Measurements from ENCODE around the gene UBQLN1.

The UBQLN1 gene

DNA sequence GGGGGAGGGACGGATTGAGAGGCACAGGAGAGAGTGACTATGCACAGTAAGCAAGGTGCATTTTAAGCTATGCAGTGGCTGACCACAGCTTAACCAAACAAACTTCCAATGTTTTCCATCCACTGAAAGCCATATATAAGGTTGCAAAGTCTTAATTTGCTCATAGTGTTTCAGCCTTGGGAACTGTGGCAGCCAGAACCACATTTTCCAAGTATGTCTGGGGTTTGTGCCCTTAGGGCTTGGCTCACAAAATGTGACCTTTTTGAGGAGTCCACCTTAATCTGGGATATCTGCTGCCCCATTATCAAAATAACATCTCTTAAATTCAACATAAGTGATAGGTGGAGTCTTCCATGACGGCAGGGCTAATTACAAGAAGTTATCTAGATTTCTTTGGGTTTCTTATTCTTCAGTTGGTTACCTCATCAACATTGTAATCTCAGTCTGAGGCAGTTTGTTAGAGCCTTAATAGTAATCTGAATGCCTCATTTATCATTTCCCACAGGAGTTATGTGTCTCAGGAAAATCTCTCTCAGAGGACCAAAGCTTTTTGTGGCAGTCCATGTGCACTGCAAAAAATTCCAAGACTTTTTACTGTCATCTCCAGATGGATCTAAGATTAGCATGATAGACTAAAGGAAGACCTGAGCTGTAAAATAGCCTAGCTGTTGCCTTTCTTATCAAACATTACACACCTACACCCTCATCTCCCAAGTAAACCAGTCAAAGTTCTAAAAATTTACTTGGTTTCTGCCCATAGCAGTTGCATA, 15.2 kb upstream of the UBQLN1 start:
- TF ChIP-seq, protein P1, sequence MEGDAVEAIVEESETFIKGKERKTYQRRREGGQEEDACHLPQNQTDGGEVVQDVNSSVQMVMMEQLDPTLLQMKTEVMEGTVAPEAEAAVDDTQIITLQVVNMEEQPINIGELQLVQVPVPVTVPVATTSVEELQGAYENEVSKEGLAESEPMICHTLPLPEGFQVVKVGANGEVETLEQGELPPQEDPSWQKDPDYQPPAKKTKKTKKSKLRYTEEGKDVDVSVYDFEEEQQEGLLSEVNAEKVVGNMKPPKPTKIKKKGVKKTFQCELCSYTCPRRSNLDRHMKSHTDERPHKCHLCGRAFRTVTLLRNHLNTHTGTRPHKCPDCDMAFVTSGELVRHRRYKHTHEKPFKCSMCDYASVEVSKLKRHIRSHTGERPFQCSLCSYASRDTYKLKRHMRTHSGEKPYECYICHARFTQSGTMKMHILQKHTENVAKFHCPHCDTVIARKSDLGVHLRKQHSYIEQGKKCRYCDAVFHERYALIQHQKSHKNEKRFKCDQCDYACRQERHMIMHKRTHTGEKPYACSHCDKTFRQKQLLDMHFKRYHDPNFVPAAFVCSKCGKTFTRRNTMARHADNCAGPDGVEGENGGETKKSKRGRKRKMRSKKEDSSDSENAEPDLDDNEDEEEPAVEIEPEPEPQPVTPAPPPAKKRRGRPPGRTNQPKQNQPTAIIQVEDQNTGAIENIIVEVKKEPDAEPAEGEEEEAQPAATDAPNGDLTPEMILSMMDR (IDR thresholded peaks at IDR 0.05; ENCODE audit: low read depth, low read length, missing control alignments), result no peak
- DNase-seq (ENCODE audit: extremely low read depth, low read depth), result no peak

DNA sequence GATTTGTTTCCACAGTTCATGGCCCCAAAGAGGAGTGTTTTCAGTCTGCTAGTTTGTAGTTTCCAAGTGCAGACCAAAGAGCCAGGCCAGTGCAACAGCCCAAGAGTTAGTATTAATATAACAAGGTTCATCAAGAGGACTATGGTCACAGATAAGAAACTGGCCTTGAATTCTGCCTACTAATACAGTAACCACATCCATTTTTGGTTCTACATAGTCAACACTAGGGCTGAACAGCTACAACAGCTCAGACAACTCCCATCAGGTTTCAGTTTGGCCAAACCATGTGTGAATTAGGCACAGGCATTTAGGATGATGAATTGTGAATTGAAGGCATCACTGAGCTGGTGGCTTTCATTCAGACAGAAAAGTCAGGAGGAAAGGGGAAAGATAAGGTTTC, 13.8 kb upstream of the UBQLN1 start:
- no peak overlapping the region for H3K4me3 ChIP-seq (replicated peaks; ENCODE audit: low read depth, low read length)
- no peak for DNase-seq (ENCODE audit: extremely low read depth, low read depth)
- TF ChIP-seq, protein P1 (IDR thresholded peaks at IDR 0.05; ENCODE audit: low read depth, low read length, missing control alignments), result no peak

More for the DNA sequence above, 15.2 kb upstream of the UBQLN1 start:
- H3K4me3 ChIP-seq (replicated peaks; ENCODE audit: low read depth, low read length), result no peak overlapping the region

DNA sequence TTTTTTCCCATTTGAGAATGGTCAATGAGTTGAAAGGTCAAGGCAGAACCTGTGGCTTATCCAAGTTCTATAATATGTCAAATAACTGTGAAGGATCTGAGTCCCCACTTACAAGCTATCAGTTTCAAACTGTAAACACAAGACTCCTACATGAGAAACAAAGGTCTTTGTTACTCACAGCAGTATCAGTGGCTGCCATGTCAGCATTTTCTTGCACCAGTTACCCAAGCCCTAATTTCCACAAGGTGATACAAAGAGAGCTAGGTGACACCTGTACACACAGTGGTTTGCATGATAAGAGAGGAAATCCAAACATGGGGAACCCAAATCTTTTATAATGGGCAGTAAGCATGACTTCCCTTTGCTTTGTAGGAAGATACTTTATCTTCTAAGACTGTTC, 8.0 kb upstream of the UBQLN1 start:
- no peak for DNase-seq (ENCODE audit: extremely low read depth, low read depth)
- no peak overlapping the region for H3K4me3 ChIP-seq (replicated peaks; ENCODE audit: low read depth, low read length)
- TF ChIP-seq, protein P1 (IDR thresholded peaks at IDR 0.05; ENCODE audit: low read depth, low read length, missing control alignments), result no peak

DNA sequence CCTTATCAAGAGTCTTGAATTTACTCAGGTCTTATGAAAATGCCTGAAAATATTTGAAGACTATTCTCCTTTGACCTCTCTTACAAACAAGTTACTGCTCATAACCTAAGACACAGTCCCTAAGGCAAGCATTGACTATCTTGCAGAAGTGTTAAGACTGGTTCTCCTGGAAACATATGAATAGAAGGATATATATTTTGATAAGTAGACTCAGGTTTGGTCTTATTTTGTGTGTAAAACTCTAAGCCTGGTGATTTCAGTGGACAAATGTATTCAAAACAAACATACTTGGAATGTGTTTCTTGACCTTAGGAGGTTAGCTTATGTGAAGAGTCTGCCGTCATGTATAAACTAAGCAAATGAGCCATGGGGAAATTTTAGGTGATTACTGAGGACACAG, 7.5 kb upstream of the UBQLN1 start:
- DNase-seq (ENCODE audit: extremely low read depth, low read depth), result no peak
- H3K4me3 ChIP-seq (replicated peaks; ENCODE audit: low read depth, low read length), result no peak overlapping the region
- TF ChIP-seq, protein P1 (IDR thresholded peaks at IDR 0.05; ENCODE audit: low read depth, low read length, missing control alignments), result no peak

DNA sequence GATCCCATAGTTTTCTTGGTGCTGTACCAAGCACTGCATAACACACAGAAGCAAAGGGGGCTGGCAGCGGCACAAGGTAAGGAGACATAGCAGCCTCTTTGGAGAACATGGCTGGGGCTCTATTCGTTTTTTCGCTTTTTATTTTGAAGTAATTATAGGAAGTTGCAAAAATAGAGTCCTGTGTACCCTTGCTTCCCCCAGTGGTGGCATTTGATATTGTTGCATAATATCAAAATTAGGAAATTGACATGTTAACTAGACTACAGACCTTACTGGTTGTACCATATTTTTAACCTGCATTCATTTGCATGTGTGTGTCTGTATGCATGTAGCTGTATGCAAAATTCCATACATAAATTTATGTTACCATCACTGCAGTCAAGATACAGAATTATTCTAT, 6.6 kb upstream of the UBQLN1 start:
- no peak overlapping the region for H3K4me3 ChIP-seq (replicated peaks; ENCODE audit: low read depth, low read length)

DNA sequence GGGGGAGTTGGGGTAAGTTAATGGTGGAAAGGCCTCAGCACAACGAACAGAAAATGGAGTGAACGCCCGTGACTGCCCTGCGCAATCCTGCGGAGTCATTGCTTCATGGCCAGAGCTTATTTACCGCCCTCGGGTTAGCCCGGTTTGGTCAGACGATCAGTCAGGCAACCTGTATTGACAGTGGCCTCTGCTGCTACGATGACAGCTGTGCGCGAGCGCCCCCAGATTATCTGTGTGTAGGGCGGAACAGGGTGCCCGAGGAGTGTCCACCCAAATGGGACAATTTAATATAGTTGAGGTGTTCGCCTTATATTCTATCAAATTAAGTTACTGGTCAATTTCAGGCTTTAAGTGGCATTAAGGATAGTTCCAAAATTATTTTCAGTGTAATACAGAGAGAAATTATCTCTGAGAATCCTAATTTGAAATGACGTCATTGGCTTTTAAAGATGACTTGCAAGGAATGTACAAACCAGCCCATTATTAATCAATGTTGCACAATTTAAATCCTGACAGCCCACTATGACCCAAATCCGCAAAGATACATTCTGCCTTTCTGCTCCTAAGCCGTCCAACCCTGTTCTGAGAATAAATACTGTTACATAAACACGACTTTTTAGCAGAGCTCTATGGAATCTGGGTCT, 879 bp upstream of the UBQLN1 start:
- H3K4me3 ChIP-seq (replicated peaks; ENCODE audit: low read depth, low read length), result peak overlapping the region; percentile 90
- TF ChIP-seq, protein P1 (IDR thresholded peaks at IDR 0.05; ENCODE audit: low read depth, low read length, missing control alignments), result no peak
- peak; percentile 2 for DNase-seq (ENCODE audit: extremely low read depth, low read depth)

More for the DNA sequence above, 6.6 kb upstream of the UBQLN1 start:
- no peak for DNase-seq (ENCODE audit: extremely low read depth, low read depth)
- TF ChIP-seq, protein P1 (IDR thresholded peaks at IDR 0.05; ENCODE audit: low read depth, low read length, missing control alignments), result peak; percentile 20

Data from HFF-Myc (cell line).